ENCODE measurements around the gene NRXN2.
"Not testable (repeated sequence)": the region's sequence is repeated elsewhere in the genome, so short reads cannot be mapped to it uniquely, and the experiment has no call there.

- TF ChIP-seq CTCF (IDR thresholded peaks at IDR 0.05; ENCODE audit: insufficient read depth, low read depth, low read length); EZH2 (IDR thresholded peaks at IDR 0.05; ENCODE audit: insufficient read depth, low read length): not testable (repeated sequence)
These were observed 161.6 kb downstream of the NRXN2 start for GRCh38 chr11:64561429-64561828.

Measured in astrocyte (in vitro differentiated cells and primary cell).